Lower leg skin (tissue), 4 donors: ENCODE results near the gene RIPPLY3. TPM values are rescaled to one million over a fixed set of nuclear protein-coding genes. Genes with fewer than 3 reads are reported as not detected.
"Not testable (repeated sequence)": the region's sequence is repeated elsewhere in the genome, so short reads cannot be mapped to it uniquely, and the experiment has no call there.

Experiments
- DNase-seq, 2 donors: peaks; one replicate each; pipeline ENCODE4 v3.0.0-alpha.2; 2019; ENCODE audit warnings: low spot score in 2 of 2
- H3K4me3 ChIP-seq: fragments of 200-600 bp; sonication (generic); 2 replicates; pipeline ENCODE4 v1.5.1; 2017; ENCODE audit warnings: mild to moderate bottlenecking, low read depth; ENCODE audit not compliant: poor library complexity, severe bottlenecking
- CTCF ChIP-seq, 3 donors: fragments of 450-650 bp; IDR thresholded peaks; one replicate each; pipeline ENCODE4 v1.5.1; 2016; ENCODE audit warnings: antibody characterized with exemption in 3 of 3, mild to moderate bottlenecking in 3 of 3, moderate library complexity in 2 of 3
- POLR2A ChIP-seq, 2 donors: fragments of 450-650 bp; IDR thresholded peaks; one replicate each; pipeline ENCODE4 v1.6.1; 2016 to 2017; ENCODE audit warnings: antibody characterized with exemption in 2 of 2, mild to moderate bottlenecking in 1 of 2, moderate library complexity in 1 of 2
- WGBS, 2 donors: methylation state at CpG; one replicate each; pipeline ENCODE4 v1.1.5; 2018; 5-methylcytosine and 5-hydroxymethylcytosine counted together
- intact Hi-C: fragments of 100-400 bp; cut with DNase I; formaldehyde crosslinking; loops from one replicate; pipeline ENCODE4 v1.15.0; 2023; ENCODE audit warnings: low total_unique reads
- total RNA-seq, 4 donors: library from RNA; depleted of rRNA; stranded (reverse); fragments of >200 nt; gene quantifications; one replicate each; pipeline ENCODE4 v1.1.0, GENCODE V29; 2016

RIPPLY3 gene
- total RNA-seq, 4 donors from 2014 or later, result not detected

GRCh38 chr21:37047079-37047478 is 40.6 kb downstream of the RIPPLY3 start:
- WGBS, 2 donors, result 70 to 94% methylated on average over 4 of the region's 4 CpGs
- DNase-seq, result no peak
- no peak overlapping the region for H3K4me3 ChIP-seq
- intact Hi-C loops, result no loop called here
- TF ChIP-seq POLR2A (IDR thresholded peaks at IDR 0.05) (no peak), CTCF (IDR thresholded peaks at IDR 0.05) (no peak)

- intact Hi-C loops, DNase-seq, H3K4me3 ChIP-seq: not testable (repeated sequence)
- WGBS, 2 donors, result 93 to 95% methylated on average over 3 of the region's 3 CpGs
Measured at GRCh38 chr21:37049741-37050140, 43.2 kb downstream of the RIPPLY3 start.

GRCh38 chr21:37055271-37055855 is 48.9 kb downstream of the RIPPLY3 start:
- DNase-seq, result no peak
- 88 to 91% methylated on average over 2 of the region's 2 CpGs for WGBS, 2 donors
- H3K4me3 ChIP-seq, result no peak overlapping the region
- intact Hi-C loops, result no loop called here
- TF ChIP-seq POLR2A (IDR thresholded peaks at IDR 0.05), result no peak
- no peak for TF ChIP-seq CTCF (IDR thresholded peaks at IDR 0.05)

GRCh38 chr21:37057614-37058013 is 51.1 kb downstream of the RIPPLY3 start:
- 92 to 97% methylated on average over 6 to 7 of the region's 7 CpGs for WGBS, 2 donors
- intact Hi-C loops, result no loop called here
- TF ChIP-seq POLR2A (IDR thresholded peaks at IDR 0.05), result no peak
- TF ChIP-seq CTCF (IDR thresholded peaks at IDR 0.05), result no peak
- no peak for DNase-seq
- H3K4me3 ChIP-seq, result no peak overlapping the region

- no peak for TF ChIP-seq POLR2A (IDR thresholded peaks at IDR 0.05)
- TF ChIP-seq CTCF (IDR thresholded peaks at IDR 0.05), result no peak
- 53 to 57% methylated on average over 2 of the region's 2 CpGs for WGBS, 2 donors
- no peak for DNase-seq
- no peak overlapping the region for H3K4me3 ChIP-seq
- intact Hi-C loops, result no loop called here
Measured at GRCh38 chr21:37058261-37058660, 51.8 kb downstream of the RIPPLY3 start.

GRCh38 chr21:37059181-37059580 is 52.7 kb downstream of the RIPPLY3 start:
- intact Hi-C loops, result no loop called here
- H3K4me3 ChIP-seq, result no peak overlapping the region
- 78 to 83% methylated on average over 5 of the region's 5 CpGs for WGBS, 2 donors
- no peak for DNase-seq
- TF ChIP-seq POLR2A (IDR thresholded peaks at IDR 0.05) (no peak), CTCF (IDR thresholded peaks at IDR 0.05) (no peak)
